ENCODE results near the gene ENPP5.

- TF ChIP-seq POLR2AphosphoS5 (IDR thresholded peaks at IDR 0.05; ENCODE audit: low read depth, low read length) = no peak
- TF ChIP-seq POLR2A (IDR thresholded peaks at IDR 0.05; ENCODE audit: low read depth, low read length) = no peak
- no peak for TF ChIP-seq PAX5 (IDR thresholded peaks at IDR 0.05; ENCODE audit: insufficient read depth, low read length, severe bottlenecking)
Measured at GRCh38 chr6:46135176-46135575, 35.6 kb downstream of the ENPP5 start.

Data from GM12891 (cell line).